GM12878 (cell line): ENCODE measurements around the gene AP3M1. TPM values are rescaled to one million over a fixed set of nuclear protein-coding genes. Genes with fewer than 3 reads are reported as not detected.

Source experiments
- EED ChIP-seq: sonication (generic); IDR thresholded peaks from 2 replicates; pipeline ENCODE4 v1.6.1; 2016; ENCODE audit warnings: antibody characterized with exemption, low read depth
- LARP7 ChIP-seq: fragments of 450-650 bp; IDR thresholded peaks from 2 replicates; pipeline ENCODE4 v1.6.1; 2017; ENCODE audit warnings: mild to moderate bottlenecking
- MEF2A ChIP-seq: IDR thresholded peaks from 2 replicates; pipeline ENCODE4 v1.6.1; 2011; ENCODE audit warnings: low read depth, mild to moderate bottlenecking, low read length, moderate library complexity; ENCODE audit not compliant: insufficient read depth
- MTA3 ChIP-seq: IDR thresholded peaks from 2 replicates; pipeline ENCODE4 v1.6.1; 2012; ENCODE audit warnings: low read length, inconsistent platforms, borderline replicate concordance
- MYB ChIP-seq: fragments of 150-350 bp; IDR thresholded peaks from 2 replicates; pipeline ENCODE4 v1.6.1; 2014; ENCODE audit warnings: mild to moderate bottlenecking, low read depth, low read length, borderline replicate concordance
- NFIC ChIP-seq: IDR thresholded peaks from 2 replicates; pipeline ENCODE4 v1.6.1; 2012; ENCODE audit warnings: low read depth, mild to moderate bottlenecking, inconsistent platforms, low read length, moderate library complexity
- NFYA ChIP-seq: IDR thresholded peaks from 2 replicates; pipeline ENCODE4 v1.6.1; 2011; ENCODE audit warnings: low read depth, mild to moderate bottlenecking, low read length, improper control_type of control experiment, borderline replicate concordance
- POLR2A ChIP-seq: IDR thresholded peaks from 2 replicates; pipeline ENCODE4 v1.6.1; 2011; ENCODE audit warnings: low read depth, mild to moderate bottlenecking, low read length
- POLR2AphosphoS5 ChIP-seq: IDR thresholded peaks from 2 replicates; pipeline ENCODE4 v1.6.1; 2011; ENCODE audit warnings: mild to moderate bottlenecking, low read length, inconsistent platforms
- SMAD5 ChIP-seq: IDR thresholded peaks from 2 replicates; pipeline ENCODE4 v1.6.1; 2016; ENCODE audit warnings: antibody characterized with exemption, low read depth
- TBL1XR1 ChIP-seq: IDR thresholded peaks from 2 replicates; pipeline ENCODE4 v1.6.1; 2012; ENCODE audit warnings: low read depth, low read length, improper control_type of control experiment
- polyA plus RNA-seq, 11 experiments: library from polyadenylated mRNA; depleted of rRNA in 4 of 11; unstranded in 6 of 11; stranded (reverse) in 5 of 11; fragments of >200 nt; fragmentation: Nextera tagmentation in 4 of 11; fragmentation: Illumina TruSeq in 1 of 11; extraction: Ambion mirVana in 4 of 11; extraction: Trizol in 1 of 11; gene quantifications; 1 replicate in 1 of 11; 2 replicates in 10 of 11; pipeline versions ENCODE4 v1.2.1 to v1.2.3, GENCODE V29; 2011 to 2016; ENCODE audit warnings: inconsistent platforms in 2 of 11, missing spikeins in 2 of 11, low read depth in 1 of 11
- total RNA-seq, 4 experiments: library from RNA; depleted of rRNA in 3 of 4; stranded (reverse); fragments of >200 nt in 3 of 4; fragmentation: Illumina TruSeq in 1 of 4; extraction: Trizol in 1 of 4; gene quantifications; 2 replicates each; pipeline versions ENCODE4 v1.2.1 to v1.2.3, GENCODE V29; 2013 to 2021
- TF ChIP-seq, protein P1 (sequence below): fragments of 450-650 bp; IDR thresholded peaks from 2 replicates; pipeline ENCODE4 v1.6.1; 2017; ENCODE audit warnings: low read depth, mild to moderate bottlenecking, moderate library complexity
- TF ChIP-seq, protein P2 (sequence below): fragments of 450-650 bp; IDR thresholded peaks from 2 replicates; pipeline ENCODE4 v1.6.1; 2014; ENCODE audit warnings: mild to moderate bottlenecking
- TF ChIP-seq, protein P3 (sequence below): fragments of 450-650 bp; formaldehyde crosslinking; IDR thresholded peaks from 2 replicates; pipeline ENCODE4 v1.4.0; 2020; ENCODE audit warnings: mild to moderate bottlenecking, moderate library complexity

The AP3M1 gene
- total and polyA plus RNA-seq, 10 of the 15 experiments (the other 5 are each of a cell fraction or from before 2014, with no cell fraction given), result 22.1 to 83.4 (median 47.7) TPM

DNA sequence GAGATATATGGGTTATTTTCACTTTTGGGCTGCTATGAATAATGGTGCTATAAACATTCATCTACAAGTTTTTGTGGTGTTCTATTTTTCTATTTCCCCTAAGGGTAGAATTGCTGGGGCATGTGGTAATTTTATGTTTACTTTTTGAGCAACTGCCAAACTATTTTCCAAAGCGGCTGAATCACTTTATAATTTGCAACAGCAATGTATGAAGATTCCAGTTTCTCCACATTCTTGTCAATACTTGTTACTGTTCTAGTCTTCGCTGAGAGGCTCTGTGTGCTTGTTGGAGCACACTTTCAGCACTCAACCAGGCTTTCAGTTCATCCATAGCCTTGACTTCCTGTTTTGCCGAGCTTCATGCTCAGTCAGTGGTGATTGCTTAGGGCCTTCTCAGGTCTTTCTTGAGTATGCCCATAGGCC is 39.4 kb upstream of the AP3M1 start (continued):
- TF ChIP-seq POLR2AphosphoS5 (peak; percentile 66), SMAD5 (no peak), POLR2A (peak; percentile 44; the same call in 1 of the 2 replicates), MTA3 (0 out of 2 replicates have a peak, but pooled peaks have one; percentile 28), TBL1XR1 (no peak), MEF2A (no peak), NFIC (no peak), EED (0 out of 2 replicates have a peak, but pooled peaks have one; percentile 32), NFYA (no peak), LARP7 (no peak), MYB (no peak)
- TF ChIP-seq, protein P1, sequence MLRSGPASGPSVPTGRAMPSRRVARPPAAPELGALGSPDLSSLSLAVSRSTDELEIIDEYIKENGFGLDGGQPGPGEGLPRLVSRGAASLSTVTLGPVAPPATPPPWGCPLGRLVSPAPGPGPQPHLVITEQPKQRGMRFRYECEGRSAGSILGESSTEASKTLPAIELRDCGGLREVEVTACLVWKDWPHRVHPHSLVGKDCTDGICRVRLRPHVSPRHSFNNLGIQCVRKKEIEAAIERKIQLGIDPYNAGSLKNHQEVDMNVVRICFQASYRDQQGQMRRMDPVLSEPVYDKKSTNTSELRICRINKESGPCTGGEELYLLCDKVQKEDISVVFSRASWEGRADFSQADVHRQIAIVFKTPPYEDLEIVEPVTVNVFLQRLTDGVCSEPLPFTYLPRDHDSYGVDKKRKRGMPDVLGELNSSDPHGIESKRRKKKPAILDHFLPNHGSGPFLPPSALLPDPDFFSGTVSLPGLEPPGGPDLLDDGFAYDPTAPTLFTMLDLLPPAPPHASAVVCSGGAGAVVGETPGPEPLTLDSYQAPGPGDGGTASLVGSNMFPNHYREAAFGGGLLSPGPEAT, result no peak
- TF ChIP-seq, protein P2, sequence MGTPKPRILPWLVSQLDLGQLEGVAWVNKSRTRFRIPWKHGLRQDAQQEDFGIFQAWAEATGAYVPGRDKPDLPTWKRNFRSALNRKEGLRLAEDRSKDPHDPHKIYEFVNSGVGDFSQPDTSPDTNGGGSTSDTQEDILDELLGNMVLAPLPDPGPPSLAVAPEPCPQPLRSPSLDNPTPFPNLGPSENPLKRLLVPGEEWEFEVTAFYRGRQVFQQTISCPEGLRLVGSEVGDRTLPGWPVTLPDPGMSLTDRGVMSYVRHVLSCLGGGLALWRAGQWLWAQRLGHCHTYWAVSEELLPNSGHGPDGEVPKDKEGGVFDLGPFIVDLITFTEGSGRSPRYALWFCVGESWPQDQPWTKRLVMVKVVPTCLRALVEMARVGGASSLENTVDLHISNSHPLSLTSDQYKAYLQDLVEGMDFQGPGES, result no peak
- TF ChIP-seq, protein P3, sequence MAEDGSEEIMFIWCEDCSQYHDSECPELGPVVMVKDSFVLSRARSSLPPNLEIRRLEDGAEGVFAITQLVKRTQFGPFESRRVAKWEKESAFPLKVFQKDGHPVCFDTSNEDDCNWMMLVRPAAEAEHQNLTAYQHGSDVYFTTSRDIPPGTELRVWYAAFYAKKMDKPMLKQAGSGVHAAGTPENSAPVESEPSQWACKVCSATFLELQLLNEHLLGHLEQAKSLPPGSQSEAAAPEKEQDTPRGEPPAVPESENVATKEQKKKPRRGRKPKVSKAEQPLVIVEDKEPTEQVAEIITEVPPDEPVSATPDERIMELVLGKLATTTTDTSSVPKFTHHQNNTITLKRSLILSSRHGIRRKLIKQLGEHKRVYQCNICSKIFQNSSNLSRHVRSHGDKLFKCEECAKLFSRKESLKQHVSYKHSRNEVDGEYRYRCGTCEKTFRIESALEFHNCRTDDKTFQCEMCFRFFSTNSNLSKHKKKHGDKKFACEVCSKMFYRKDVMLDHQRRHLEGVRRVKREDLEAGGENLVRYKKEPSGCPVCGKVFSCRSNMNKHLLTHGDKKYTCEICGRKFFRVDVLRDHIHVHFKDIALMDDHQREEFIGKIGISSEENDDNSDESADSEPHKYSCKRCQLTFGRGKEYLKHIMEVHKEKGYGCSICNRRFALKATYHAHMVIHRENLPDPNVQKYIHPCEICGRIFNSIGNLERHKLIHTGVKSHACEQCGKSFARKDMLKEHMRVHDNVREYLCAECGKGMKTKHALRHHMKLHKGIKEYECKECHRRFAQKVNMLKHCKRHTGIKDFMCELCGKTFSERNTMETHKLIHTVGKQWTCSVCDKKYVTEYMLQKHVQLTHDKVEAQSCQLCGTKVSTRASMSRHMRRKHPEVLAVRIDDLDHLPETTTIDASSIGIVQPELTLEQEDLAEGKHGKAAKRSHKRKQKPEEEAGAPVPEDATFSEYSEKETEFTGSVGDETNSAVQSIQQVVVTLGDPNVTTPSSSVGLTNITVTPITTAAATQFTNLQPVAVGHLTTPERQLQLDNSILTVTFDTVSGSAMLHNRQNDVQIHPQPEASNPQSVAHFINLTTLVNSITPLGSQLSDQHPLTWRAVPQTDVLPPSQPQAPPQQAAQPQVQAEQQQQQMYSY, result no peak
